HG03045 (cell line): ENCODE data around the gene GMDS.

ENCODE experiments used
- ATAC-seq: cut with Tn5 transposase; IDR thresholded peaks from one replicate; pipeline ENCODE4 v1.9.1; 2021; ENCODE audit warnings: mild to moderate bottlenecking, moderate library complexity; ENCODE audit not compliant: unreplicated experiment

Gene GMDS

GRCh38 chr6:1622220-1622850 is 623.1 kb downstream of the GMDS start:
- no peak for ATAC-seq

GRCh38 chr6:1621070-1621701 is 624.2 kb downstream of the GMDS start:
- no peak for ATAC-seq

- no peak for ATAC-seq
Observed at GRCh38 chr6:1620504-1621069, 624.8 kb downstream of the GMDS start.

GRCh38 chr6:1619673-1620503 is 625.5 kb downstream of the GMDS start:
- no peak for ATAC-seq

- ATAC-seq = no peak
Observed at GRCh38 chr6:1619098-1619672, 626.2 kb downstream of the GMDS start.

GRCh38 chr6:1618311-1619097 is 626.9 kb downstream of the GMDS start:
- no peak for ATAC-seq

GRCh38 chr6:1617466-1618310 is 627.7 kb downstream of the GMDS start:
- ATAC-seq = no peak

GRCh38 chr6:1616701-1617463 is 628.5 kb downstream of the GMDS start:
- no peak for ATAC-seq

- ATAC-seq = no peak
Observed at GRCh38 chr6:1615853-1616420, 629.5 kb downstream of the GMDS start.

GRCh38 chr6:1615151-1615852 is 630.1 kb downstream of the GMDS start:
- no peak for ATAC-seq

- no peak for ATAC-seq
Observed at GRCh38 chr6:1614448-1615150, 630.8 kb downstream of the GMDS start.

GRCh38 chr6:1613688-1614447 is 631.5 kb downstream of the GMDS start:
- ATAC-seq = no peak

GRCh38 chr6:1613346-1613687 is 632.1 kb downstream of the GMDS start:
- ATAC-seq = no peak

- no peak for ATAC-seq
Observed at GRCh38 chr6:1612974-1613306, 632.5 kb downstream of the GMDS start.

GRCh38 chr6:1612299-1612973 is 633.0 kb downstream of the GMDS start:
- no peak for ATAC-seq

GRCh38 chr6:1611572-1612298 is 633.7 kb downstream of the GMDS start:
- no peak for ATAC-seq
